ENCODE measurements around the gene KLHL26. TPM values are rescaled to one million over a fixed set of nuclear protein-coding genes. Genes with fewer than 3 reads are reported as not detected.

Gene KLHL26
- total RNA-seq, 1 experiment from 2014 or later, result 7.5 TPM

- BruUV-seq (replicated peaks), result no TSS peak
- intact Hi-C loops (cut with micrococcal nuclease; ENCODE audit: unreplicated experiment), result no loop called here
- H3K4me3 Mint-ChIP-seq (ENCODE audit: low read depth, unreplicated experiment), result no peak overlapping the region
- no peak for TF ChIP-seq CTCF (IDR thresholded peaks at IDR 0.05; ENCODE audit: unreplicated experiment)
- no peak for DNase-seq
- no peaks in the 10 kb centered on the region for H3K4me1 Mint-ChIP-seq (ENCODE audit: low read depth, unreplicated experiment)
- H3K9me3 Mint-ChIP-seq (ENCODE audit: low read depth, unreplicated experiment), result no peaks in the 10 kb centered on the region
- no peak overlapping the region for H3K27ac Mint-ChIP-seq (ENCODE audit: unreplicated experiment)
- H3K27me3 Mint-ChIP-seq (ENCODE audit: unreplicated experiment), result no peaks in the 10 kb centered on the region
- CTCF ChIA-PET, result no interaction called here
- H3K36me3 Mint-ChIP-seq (ENCODE audit: insufficient read depth, unreplicated experiment), result no peaks in the 10 kb centered on the region
Observed at GRCh38 chr19:18710996-18711751, 74.3 kb downstream of the KLHL26 start.

- no TSS peak for BruUV-seq (replicated peaks)
- Mint-ChIP-seq H3K4me1 (ENCODE audit: low read depth, unreplicated experiment) (no peaks in the 10 kb centered on the region), H3K4me3 (ENCODE audit: low read depth, unreplicated experiment) (no peak overlapping the region), H3K27ac (ENCODE audit: unreplicated experiment) (no peak overlapping the region), H3K27me3 (ENCODE audit: unreplicated experiment) (no peaks in the 10 kb centered on the region), H3K36me3 (ENCODE audit: insufficient read depth, unreplicated experiment) (no peaks in the 10 kb centered on the region), H3K9me3 (ENCODE audit: low read depth, unreplicated experiment) (no peaks in the 10 kb centered on the region)
- no peak for TF ChIP-seq CTCF (IDR thresholded peaks at IDR 0.05; ENCODE audit: unreplicated experiment)
- DNase-seq, result no peak
- CTCF ChIA-PET, result no interaction called here
- intact Hi-C loops (cut with micrococcal nuclease; ENCODE audit: unreplicated experiment), result no loop called here
Observed at GRCh38 chr19:18711893-18712292, 75.1 kb downstream of the KLHL26 start.

DNA sequence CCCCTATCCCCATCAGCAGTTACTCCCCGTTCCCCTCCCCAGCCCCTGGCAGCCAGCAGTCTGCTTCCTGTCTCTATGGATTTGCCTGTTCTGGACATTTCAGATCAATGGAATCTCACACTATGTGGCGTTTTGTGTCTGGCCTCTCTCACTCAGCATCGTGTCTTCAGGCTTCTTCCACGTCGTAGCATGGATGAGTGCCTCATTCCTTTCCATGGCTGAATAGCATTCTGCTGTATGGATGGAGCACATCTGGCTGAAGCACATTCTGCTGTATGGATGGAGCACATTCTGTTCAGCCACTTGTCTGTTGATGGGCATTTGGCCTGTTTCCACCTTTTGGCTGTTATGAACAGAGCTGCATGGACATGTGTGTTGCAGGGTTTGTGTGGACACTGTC, 76.2 kb downstream of the KLHL26 start:
- DNase-seq, result no peak
- intact Hi-C loops (cut with micrococcal nuclease; ENCODE audit: unreplicated experiment), result no loop called here
- no peaks in the 10 kb centered on the region for H3K4me1 Mint-ChIP-seq (ENCODE audit: low read depth, unreplicated experiment)
- peaks cover 4% of the 10 kb centered on the region for H3K36me3 Mint-ChIP-seq (ENCODE audit: insufficient read depth, unreplicated experiment)
- no peak for TF ChIP-seq CTCF (IDR thresholded peaks at IDR 0.05; ENCODE audit: unreplicated experiment)
- no peaks in the 10 kb centered on the region for H3K27me3 Mint-ChIP-seq (ENCODE audit: unreplicated experiment)
- BruUV-seq (replicated peaks), result no TSS peak
- H3K27ac Mint-ChIP-seq (ENCODE audit: unreplicated experiment), result no peak overlapping the region
- no peak overlapping the region for H3K4me3 Mint-ChIP-seq (ENCODE audit: low read depth, unreplicated experiment)
- CTCF ChIA-PET, result no interaction called here
- H3K9me3 Mint-ChIP-seq (ENCODE audit: low read depth, unreplicated experiment), result no peaks in the 10 kb centered on the region

GRCh38 chr19:18713550-18714117, 76.8 kb downstream of the KLHL26 start:
- TF ChIP-seq CTCF (IDR thresholded peaks at IDR 0.05; ENCODE audit: unreplicated experiment), result no peak
- Mint-ChIP-seq H3K27ac (ENCODE audit: unreplicated experiment) (no peak overlapping the region), H3K27me3 (ENCODE audit: unreplicated experiment) (no peaks in the 10 kb centered on the region), H3K36me3 (ENCODE audit: insufficient read depth, unreplicated experiment) (peaks cover 4% of the 10 kb centered on the region), H3K4me3 (ENCODE audit: low read depth, unreplicated experiment) (no peak overlapping the region), H3K9me3 (ENCODE audit: low read depth, unreplicated experiment) (no peaks in the 10 kb centered on the region), H3K4me1 (ENCODE audit: low read depth, unreplicated experiment) (no peaks in the 10 kb centered on the region)
- no peak for DNase-seq
- no TSS peak for BruUV-seq (replicated peaks)
- intact Hi-C loops (cut with micrococcal nuclease; ENCODE audit: unreplicated experiment), result no loop called here
- CTCF ChIA-PET, result no interaction called here

All from Calu3 (cell line).